Loucy (cell line): ENCODE results near the gene SLC4A9.

ENCODE experiments used
- EZH2phosphoT487 ChIP-seq: fragments of 200-600 bp; IDR thresholded peaks from 2 replicates; pipeline ENCODE4 v1.6.1; 2018; ENCODE audit warnings: antibody characterized with exemption, mild to moderate bottlenecking, moderate library complexity, borderline replicate concordance
- TF ChIP-seq, protein P1 (sequence below): fragments of 200-600 bp; sonication (generic); conservative IDR thresholded peaks from 2 replicates; pipeline ENCODE4 v1.5.1; 2014; ENCODE audit warnings: mild to moderate bottlenecking, antibody characterized with exemption, low read length

DNA sequence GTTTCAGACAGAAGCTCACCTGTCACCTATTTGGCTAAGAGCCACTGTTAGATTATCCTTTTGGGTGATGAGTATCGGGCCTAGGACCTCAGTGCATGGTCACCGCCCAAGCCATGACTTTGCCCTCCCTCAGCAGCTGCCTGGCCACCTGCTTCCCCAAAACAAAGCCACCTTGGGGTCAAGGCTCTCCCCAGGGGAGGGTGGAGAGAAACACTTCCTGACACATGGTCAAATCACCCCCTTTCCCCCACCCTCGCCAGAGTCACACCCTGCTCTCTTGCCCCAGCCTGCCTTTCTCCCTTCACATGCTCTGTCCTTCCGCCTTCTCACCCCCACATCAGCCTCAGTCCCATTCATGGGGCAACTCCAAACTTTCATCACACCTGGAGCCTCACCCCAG lies 11.9 kb upstream of the SLC4A9 start:
- TF ChIP-seq, protein P1, sequence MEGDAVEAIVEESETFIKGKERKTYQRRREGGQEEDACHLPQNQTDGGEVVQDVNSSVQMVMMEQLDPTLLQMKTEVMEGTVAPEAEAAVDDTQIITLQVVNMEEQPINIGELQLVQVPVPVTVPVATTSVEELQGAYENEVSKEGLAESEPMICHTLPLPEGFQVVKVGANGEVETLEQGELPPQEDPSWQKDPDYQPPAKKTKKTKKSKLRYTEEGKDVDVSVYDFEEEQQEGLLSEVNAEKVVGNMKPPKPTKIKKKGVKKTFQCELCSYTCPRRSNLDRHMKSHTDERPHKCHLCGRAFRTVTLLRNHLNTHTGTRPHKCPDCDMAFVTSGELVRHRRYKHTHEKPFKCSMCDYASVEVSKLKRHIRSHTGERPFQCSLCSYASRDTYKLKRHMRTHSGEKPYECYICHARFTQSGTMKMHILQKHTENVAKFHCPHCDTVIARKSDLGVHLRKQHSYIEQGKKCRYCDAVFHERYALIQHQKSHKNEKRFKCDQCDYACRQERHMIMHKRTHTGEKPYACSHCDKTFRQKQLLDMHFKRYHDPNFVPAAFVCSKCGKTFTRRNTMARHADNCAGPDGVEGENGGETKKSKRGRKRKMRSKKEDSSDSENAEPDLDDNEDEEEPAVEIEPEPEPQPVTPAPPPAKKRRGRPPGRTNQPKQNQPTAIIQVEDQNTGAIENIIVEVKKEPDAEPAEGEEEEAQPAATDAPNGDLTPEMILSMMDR: no peak
- TF ChIP-seq EZH2phosphoT487: no peak
